HG02571 (cell line): ENCODE measurements around the gene TPST2.

Experiments used
- ATAC-seq: cut with Tn5 transposase; IDR thresholded peaks from one replicate; pipeline ENCODE4 v1.9.1; 2021; ENCODE audit warnings: mild to moderate bottlenecking, moderate library complexity; ENCODE audit not compliant: unreplicated experiment

TPST2 gene

DNA sequence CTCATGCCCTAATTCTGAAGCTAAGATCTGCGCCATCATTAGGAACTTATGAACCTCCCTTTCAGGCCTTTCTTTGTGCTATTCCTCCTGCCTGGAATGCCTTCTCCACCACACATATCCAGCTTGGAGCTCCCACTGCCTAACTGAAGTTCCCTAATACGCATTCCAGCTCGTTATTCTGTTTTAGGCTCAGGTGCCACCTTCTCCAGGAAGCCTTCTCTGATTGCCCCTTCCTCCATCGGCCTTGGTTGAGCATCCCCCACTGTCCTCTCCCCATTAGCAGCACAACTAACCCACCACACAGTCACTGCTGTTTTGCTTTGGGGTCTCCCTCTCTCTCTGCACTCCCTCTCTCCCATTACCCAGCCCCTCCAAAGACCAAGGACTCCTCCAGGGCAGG, 22.7 kb upstream of the TPST2 start:
- ATAC-seq = no peak

DNA sequence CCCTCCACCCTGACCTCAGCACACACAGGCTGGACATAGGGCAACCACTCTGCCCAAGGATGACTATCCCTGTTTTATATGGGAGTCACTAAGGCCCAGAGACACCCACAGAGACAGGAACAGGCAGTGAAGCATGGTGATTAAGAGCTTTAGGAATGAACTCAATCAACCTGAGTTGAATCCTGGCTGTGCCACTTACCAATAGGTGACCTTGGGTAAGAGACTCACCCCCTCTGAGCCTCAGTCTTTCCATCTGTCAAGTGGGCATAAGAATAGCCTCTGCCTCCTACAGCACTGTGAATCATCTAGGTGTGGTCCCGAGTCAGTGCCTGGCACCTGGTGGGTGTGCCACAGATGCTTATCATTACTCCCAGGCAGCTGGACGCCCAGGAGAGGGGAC, 21.1 kb upstream of the TPST2 start:
- ATAC-seq = no peak

DNA sequence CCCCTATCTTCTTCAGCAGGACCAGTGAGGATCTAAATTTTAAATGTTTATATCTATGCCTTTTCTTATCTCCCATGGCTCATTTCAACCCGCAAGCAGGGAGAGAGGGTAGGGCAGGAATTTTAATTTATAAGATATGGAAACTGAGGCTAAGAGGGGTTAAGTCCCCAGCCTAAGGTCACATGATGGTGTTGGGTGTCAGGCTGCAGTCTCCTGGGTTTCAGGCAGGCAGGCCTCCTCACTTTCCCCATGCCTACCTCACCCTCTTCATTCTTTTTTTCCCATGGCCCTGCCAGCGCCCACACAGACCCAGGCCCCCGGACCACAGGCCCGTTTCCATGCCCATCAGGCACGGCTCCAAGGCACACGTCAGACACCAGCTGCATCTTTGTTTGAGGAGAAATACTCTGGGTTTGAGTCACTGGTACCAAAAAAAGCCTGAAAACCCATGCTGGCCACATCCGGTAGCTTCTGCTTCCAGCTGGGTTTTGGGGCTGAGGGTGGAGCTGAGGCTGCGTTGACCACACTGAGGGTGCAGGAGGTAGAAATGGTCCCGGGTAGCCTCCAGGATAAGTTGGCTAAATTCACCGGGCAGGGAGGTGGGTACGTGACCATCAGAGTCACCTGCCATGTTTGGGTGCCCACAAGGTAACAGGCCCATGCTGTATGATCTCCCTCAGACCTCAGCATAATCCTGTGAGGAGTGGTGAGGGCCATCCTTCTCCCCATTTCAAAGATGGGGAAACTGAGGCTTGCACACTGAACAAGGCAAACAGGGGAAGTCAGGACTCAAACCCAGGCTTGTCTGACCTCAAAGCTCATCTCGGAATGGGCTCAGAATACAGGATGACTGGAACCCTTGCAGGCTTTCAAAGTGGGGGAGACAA, 20.4 kb upstream of the TPST2 start:
- ATAC-seq = peak; percentile 75

DNA sequence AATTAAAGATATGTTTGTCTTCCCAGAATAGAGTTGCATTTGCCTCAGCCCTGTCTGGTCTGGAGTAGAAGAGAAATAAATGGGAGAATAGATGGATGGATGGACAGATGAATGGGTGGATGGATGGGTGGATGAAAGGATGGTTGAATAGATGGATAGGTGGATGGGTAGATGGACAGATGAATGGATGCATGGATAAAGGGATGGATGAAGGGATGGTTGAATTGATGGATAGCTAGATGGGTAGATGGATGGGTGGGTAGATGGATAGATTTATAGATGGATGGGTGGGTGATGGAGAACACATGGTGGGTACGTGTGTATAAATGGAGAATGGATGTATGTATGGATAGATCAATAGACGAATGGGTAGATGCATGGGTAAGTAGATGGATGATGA, 19.4 kb upstream of the TPST2 start:
- no peak for ATAC-seq

DNA sequence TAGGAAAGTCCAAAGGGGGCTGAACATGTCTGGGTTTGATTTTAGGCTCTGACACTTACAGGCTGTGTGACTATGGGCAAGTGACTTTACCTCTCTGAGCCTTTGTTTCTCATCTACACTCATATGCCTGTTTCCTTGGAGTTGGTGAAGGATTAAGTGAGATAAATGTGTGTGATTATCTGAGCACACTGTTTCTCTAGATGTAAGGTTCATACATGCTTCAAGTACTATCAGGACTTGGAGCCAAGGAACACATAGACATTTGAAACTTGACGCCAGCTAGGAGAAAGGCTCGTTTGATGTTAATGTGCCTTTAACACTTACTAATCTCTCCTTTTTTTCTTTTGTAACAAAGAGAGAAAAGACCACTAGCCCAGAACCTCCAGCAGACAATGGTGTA, 18.2 kb upstream of the TPST2 start:
- ATAC-seq = no peak

DNA sequence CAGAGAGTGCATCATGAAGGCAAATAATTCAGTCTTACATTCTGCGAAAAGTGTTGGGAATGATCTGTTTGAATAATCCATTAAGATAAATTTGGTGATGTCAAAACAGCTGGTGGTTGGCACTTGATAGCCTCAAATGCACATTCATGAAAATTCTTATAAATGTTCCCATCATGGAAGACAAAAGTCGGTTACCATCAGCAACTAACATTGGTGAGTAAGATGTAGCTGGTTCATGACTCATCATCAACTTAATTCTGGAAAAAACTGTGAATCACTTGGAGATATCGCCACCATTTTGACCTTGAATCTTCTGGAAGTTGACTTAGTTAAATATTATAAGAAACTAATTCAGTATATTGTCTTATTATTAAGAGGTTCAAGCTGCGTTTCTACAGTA, 16.7 kb upstream of the TPST2 start:
- no peak for ATAC-seq

DNA sequence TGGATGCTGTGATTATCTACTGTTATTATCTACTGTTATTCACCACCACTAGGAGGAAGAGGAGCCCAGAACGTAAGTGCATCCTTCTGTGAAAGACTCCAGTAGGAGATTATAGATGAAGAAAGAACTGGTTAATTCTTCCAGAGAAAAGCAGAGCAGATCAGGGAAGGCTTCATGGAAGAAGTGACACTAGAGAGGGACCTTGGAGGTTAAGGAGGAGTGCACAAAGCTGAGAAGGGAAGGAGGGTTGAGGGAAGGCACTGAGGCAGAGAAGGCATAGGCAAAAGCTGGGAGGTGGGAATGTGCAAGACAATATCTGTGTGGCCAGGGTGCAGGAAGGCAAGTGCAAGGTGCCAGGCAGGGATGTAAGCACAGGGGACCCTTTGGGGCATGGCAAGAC, 14.4 kb upstream of the TPST2 start:
- no peak for ATAC-seq

DNA sequence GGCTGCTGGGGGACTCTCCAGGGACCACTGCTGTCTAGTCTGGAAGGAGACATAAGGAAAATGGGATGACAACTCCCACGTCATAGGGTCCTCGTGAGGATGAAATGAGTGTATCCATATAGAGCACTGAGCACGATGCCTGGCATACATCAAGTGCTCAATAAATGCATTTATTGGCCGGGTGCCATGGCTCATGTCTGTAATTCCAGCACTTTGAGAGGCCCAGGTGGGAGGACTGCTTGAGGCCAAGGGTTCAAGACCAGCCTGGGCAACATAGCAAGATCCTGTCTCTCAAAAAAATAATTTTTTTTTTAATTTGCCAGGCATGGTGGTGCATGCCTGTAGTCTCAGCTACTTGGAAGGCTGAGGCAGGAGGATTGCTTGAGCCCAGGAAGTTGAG, 12.2 kb upstream of the TPST2 start:
- no peak for ATAC-seq

DNA sequence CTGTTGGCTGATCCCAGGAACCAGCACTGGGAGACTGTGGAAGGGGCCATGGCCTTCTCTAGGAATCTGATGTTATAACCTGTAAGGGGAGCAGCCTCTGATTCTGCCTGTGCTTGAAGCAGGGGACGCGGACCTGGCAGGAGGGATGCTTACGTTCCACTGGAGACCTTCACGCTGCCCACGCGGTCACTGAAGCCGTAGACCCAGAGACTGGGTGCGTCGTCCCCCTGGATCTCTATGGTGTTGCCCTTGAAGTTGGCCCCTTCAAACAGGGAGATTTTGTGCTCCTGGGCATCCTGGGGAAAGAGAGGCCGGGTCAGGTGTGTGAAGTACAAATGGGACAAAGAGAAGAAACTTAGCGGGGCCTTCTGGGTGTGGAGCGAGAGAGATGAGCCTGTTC, 11.8 kb upstream of the TPST2 start:
- ATAC-seq = no peak

DNA sequence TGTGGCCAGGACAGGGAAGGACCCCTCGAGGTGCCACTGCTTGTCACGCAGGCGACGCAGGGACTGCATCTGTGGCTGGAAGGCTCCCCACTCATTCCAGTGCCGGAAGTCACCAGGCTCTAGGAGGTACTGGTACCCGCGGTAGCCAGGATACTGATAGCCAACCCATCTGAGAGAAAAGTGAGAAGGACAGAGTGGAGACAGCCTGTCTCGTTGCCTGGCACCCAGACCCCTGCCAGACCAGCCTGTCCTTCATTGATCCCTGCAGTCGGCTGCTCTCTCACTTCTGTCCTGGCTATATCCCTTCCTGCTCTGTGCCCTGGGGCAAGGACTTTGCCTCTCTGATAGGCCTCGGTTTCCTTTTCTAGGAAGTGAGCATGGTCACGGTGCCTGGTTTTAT, 9.6 kb upstream of the TPST2 start:
- no peak for ATAC-seq

DNA sequence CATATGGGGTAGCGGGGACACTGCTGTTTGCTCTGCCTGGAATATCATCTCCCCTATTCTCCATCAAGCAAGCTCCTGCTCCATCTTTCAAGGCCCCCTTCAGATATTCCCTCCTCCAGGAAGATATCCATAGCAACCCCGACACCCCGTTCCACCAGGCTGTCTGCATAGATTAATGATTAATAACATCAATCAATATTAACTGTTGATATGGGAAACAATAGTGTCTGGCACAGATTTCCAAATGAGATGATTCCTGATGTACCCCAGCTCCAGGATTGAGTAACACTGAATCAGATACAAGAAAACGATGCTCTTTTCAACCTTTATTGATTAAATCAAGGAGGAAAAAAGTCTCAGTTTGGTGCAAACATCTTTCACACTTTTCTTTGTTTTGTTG, 7.5 kb upstream of the TPST2 start:
- ATAC-seq = no peak

DNA sequence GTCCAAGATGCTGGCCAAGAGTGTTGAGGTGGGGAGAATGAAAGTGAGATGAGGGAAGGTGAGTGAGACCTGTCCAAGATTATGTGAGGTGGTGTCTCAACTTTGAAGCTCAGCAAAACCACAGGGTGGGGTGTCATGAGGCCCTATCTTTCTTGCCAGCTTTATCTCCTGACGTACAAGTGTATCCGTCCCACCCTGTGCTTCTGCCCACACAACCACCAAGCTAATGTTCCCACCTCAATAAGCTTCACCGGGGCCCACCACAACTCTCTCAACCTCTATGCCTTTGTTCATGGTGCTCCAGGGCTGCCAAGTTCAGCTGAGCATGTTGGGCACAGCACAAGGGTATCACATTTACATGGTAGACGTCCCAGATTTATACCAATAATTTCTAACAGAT, 7.1 kb upstream of the TPST2 start:
- ATAC-seq = no peak

DNA sequence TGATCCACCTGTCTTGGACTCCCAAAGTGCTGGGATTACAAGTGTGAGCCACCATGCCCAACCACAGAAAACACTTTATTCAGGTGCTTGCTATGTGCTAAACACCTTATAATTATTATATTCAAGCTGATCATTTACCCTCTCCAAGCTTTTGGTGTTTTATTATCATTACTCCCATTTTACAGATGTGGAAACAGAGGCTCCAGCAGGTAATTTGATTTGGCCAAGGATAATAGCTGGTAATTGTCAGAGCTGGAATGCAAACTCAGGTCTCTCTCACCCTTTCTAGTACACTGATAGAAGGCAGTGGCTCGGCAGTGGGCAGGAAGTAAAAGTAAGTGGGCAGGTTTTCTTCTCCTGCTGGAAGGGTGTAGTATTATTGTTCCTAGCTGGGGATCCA, 3.8 kb upstream of the TPST2 start:
- no peak for ATAC-seq

DNA sequence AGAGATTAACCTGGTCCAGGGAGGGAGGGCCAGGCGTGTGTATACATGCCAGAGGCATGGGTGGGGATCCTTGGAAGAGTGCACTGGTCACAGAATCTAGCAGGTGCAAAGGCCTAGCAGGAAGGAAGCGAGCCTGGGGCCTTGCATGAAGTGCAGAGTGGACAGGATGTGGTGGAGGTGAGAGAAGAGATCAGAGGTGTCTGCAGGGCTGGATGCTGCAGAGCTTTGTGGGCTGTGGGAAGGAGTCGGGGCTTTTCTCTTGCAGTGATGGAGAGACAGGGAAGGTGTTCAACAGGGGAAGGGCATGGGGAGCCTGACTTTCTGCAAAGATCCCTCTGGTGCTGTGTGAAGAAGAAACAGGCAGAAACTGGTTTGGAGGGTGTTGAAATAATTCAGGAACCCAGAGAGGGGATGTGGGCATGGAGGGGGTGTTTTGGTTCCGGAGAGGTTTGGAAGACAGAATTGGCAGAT, 2.5 kb upstream of the TPST2 start:
- ATAC-seq = peak; percentile 37

DNA sequence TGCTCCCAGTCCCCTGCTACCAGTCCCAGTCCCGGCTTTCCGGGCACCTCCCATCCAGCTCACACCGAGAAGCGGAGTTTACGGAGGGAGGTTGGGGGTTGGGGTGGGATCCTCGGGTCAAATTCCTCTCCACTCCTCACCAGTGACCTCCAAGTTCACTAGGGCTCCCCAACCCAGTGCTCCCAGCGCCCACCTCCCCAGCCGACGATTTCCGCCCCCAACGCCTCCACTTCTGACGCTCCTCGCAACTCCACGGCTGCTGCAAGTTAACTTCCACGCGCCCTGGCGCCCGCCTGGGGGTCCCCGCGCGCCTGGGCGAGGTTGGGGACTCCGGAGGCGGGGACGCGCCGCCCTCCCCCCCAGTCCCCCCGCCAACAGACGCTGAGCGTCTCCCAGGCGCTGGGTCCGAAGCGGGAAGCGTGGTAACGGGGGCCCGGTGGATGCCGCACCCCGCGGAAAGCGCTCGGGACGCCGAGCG, 526 bp downstream of the TPST2 start:
- ATAC-seq = no peak

DNA sequence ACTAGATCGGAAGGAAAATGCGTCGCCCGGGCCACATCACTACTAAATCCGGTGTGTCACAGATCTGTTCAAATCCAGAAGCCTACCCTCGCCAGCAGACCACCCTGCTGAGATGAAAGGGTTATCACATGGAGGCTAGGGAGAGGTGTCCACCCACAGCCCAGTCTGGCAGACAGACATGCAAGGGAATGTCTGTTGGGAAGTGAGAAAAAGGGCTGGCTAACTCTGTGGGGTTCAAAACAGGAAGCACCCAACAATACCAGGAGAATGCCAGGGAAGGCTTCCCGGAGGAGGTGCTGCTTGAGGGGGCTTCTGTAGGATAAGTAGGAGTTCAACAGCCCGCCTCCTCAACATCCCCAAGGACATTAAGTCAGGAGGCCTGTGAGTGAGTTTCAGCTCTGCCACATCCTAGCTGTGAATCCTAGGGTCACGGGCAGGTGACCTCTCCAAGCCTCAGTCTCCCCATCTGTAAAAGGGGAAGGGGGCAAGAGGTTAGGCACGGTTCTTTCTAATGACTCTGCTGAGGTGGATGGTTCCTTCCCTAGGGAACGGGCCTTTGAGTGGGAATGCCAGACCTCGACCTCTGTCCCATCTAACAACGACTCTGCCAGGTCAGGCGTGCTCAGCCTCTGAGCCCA, 1.1 kb downstream of the TPST2 start:
- no peak for ATAC-seq

DNA sequence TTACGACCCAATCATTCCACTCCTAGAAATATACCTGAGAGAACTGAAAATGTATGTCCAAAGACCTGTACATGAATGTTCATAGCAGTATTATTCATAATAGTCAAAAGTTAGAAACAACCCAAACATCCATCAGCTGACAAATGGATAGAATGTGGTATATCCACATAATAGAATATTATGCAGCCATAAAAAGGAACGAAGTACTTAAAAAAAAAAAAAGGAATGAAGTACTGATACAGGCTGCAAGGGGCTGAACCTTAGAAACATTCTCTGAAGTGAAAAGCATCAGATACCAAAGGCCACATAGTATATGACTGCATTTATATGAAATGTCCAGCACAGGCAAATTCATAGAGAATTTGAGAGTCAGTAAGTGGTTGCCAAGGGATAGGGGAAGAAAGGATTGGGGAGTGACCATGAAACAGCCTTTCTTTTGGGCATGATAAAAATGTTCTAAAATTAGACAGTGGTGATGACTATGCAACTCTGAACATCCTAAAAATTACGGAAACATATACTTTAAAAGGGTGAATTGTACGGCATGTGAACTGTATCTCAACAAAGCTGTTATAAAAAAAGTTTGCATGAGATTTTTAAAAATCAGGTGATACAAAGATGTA, 1.8 kb downstream of the TPST2 start:
- no peak for ATAC-seq

DNA sequence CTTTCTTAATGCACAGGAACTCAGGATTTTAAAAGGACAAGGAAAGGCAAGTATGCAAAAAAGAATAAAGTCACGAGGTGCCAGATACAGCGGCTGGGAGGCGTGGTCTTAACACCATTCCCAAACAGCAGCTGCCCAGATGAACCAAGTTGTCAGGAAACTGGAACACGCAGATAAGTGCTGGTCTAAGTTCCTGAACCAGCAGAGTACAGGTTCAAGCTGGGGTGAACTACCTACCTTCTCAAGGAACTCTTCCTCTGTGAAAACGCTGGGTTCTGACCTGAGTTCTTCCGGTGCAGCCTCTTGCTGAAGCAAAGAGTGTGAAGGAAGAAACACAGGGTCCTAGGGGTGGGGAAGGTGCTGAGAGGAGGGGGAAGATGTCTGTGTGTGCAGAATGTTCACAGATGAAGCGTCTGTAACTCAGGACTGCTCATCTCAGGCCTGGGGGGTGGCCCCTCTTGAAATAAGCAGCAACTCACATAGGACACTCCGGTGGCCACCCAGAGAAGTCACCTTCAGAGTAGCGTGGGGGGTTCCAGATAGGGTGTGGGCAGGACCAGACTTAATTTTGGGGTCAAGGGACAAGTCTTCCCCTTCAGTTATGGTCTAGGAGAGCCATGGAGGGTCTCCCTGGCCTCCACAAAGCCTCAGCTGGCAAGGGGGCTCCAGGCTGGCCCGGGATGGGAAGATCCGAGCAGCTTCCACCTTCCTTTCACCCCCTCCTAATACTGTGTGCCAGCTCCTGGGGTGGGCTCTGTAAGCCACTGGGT, 3.2 kb downstream of the TPST2 start:
- no peak for ATAC-seq

DNA sequence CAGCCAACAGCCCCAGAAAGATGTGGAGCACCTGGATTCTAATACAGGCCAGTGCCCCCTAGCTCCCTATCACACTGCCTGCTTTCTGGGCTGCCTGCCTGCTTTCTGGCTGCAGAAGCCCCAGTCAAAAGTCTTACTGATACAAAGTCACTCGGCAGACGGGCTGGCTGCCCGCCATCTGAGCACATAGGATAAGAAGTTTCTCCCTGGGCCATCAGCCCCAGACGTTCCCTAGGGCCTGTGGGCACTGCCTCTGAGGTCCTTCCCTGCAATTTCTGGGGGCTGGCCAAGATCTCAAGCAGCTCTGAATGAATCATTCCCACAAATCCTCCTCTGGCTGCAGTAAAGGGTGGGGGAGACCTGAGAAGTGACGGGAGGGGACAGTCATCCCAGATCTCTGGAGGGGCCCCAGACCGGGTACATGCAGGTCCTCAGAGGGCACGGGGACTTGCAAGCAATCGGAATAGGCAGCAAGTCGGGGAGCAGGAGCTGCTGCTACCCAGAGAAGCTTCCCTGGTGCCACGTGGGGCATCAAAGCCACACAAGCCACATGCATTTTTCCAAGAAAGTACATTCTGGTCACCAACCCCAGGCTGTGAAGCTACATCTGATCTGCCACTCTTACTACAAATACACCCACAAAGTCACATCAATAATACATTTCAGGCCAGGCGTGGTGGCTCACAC, 4.7 kb downstream of the TPST2 start:
- no peak for ATAC-seq

DNA sequence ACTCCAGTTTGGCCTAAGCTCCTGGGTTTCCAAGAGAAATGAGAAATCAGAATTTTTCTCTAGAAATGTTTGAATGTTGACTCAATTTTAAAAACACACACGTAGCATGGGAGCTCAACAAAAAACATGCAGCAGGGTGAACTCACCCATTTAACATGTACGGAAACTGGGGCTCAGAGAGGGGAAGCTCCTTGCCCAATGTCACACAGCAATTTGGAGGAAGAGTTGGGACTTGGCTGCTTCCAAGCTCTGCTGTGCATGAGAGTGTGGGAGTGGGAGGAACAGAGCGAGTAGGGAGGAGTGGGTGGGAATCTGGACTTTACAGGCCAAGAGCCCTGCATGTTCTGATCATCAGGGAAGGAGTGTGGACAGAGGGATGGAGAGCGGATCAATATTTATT, 5.9 kb downstream of the TPST2 start:
- ATAC-seq = no peak
